A673 (cell line): ENCODE measurements around the gene SLC25A39. TPM values are rescaled to one million over a fixed set of nuclear protein-coding genes. Genes with fewer than 3 reads are reported as not detected.
A peak's percentile ranks its signal among the peaks of the same experiment; 100 is the strongest.
"Not testable (repeated sequence)": the region's sequence is repeated elsewhere in the genome, so short reads cannot be mapped to it uniquely, and the experiment has no call there.

ENCODE experiments used
- Bru-seq: library from RNA; stranded (reverse); fragments of 400-500 nt; gene quantifications from one replicate; lab custom pipeline; 2021; lab: Mats Ljungman, UMichigan
- BruChase-seq, 2 experiments: library from RNA; stranded (reverse); fragments of 400-500 nt; gene quantifications; one replicate each; lab custom pipeline; 2021; lab: Mats Ljungman, UMichigan
- BruUV-seq: library from RNA; stranded (reverse); fragments of 400-500 nt; replicated peaks from 2 replicates; lab custom pipeline; 2021; lab: Mats Ljungman, UMichigan
- CTCF ChIA-PET: fragments of 300-600 bp; sonication (Branson Sonifier 250); formaldehyde crosslinking; loops from one replicate; lab custom pipeline; 2022; ENCODE audit warnings: antibody characterized with exemption; lab: Charles Lee
- POLR2A ChIA-PET: fragments of 300-600 bp; sonication (Branson Sonifier 250); formaldehyde crosslinking; loops from one replicate; lab custom pipeline; 2022; ENCODE audit warnings: antibody characterized with exemption; ENCODE audit not compliant: low non-redundant PET; lab: Charles Lee
- DNase-seq: peaks from one replicate; pipeline ENCODE4 v3.0.0-alpha.2; 2015; ENCODE audit warnings: low spot score
- H3K27ac ChIP-seq: fragments of 200-600 bp; sonication (generic); 2 replicates; pipeline ENCODE4 v1.5.1; 2016; ENCODE audit warnings: mixed run types, low read depth, mild to moderate bottlenecking, mixed read lengths, antibody characterized with exemption, low read length; ENCODE audit not compliant: poor library complexity, severe bottlenecking
- H3K27me3 ChIP-seq: fragments of 200-600 bp; sonication (generic); replicated peaks from 2 replicates; pipeline ENCODE4 v1.6.1; 2017; ENCODE audit warnings: mixed run types, low read depth, mild to moderate bottlenecking, mixed read lengths, antibody characterized with exemption, low read length; ENCODE audit not compliant: insufficient read depth, poor library complexity
- H3K36me3 ChIP-seq: fragments of 200-600 bp; sonication (generic); 2 replicates; pipeline ENCODE4 v1.6.1; 2016; ENCODE audit warnings: mixed run types, mild to moderate bottlenecking, mixed read lengths, antibody characterized with exemption, low read length; ENCODE audit not compliant: insufficient read depth, poor library complexity, severe bottlenecking
- H3K4me1 ChIP-seq: fragments of 200-600 bp; sonication (generic); 2 replicates; pipeline ENCODE4 v1.6.1; 2017; ENCODE audit warnings: mixed run types, mild to moderate bottlenecking, mixed read lengths, antibody characterized with exemption, low read length; ENCODE audit not compliant: insufficient read depth, poor library complexity, severe bottlenecking
- H3K4me3 ChIP-seq: fragments of 200-600 bp; sonication (generic); 2 replicates; pipeline ENCODE4 v1.5.1; 2016; ENCODE audit warnings: low read depth, mixed run types, mild to moderate bottlenecking, mixed read lengths, low read length; ENCODE audit not compliant: poor library complexity, severe bottlenecking
- H3K9me3 ChIP-seq: fragments of 200-600 bp; sonication (generic); 2 replicates; pipeline ENCODE4 v1.6.1; 2016; ENCODE audit warnings: mixed run types, low read depth, mild to moderate bottlenecking, mixed read lengths, antibody characterized with exemption, low read length; ENCODE audit not compliant: poor library complexity, severe bottlenecking
- EZH2 ChIP-seq: fragments of 200-600 bp; sonication (generic); IDR thresholded peaks from 2 replicates; pipeline ENCODE4 v1.6.1; 2017; ENCODE audit warnings: borderline replicate concordance, low read depth, mild to moderate bottlenecking, mixed read lengths, antibody characterized with exemption, low read length; ENCODE audit not compliant: poor library complexity, severe bottlenecking
- intact Hi-C: fragments of 100-400 bp; cut with micrococcal nuclease; formaldehyde crosslinking; loops from one replicate; pipeline ENCODE4 v1.10.0; 2022; ENCODE audit not compliant: unreplicated experiment
- long read RNA-seq: library from polyadenylated mRNA; stranded (forward); transcript quantifications from one replicate; pipeline ENCODE4 v2.0.0, GENCODE V29; 2022
- total RNA-seq: library from RNA; stranded (reverse); gene quantifications from 2 replicates; pipeline ENCODE4 v1.2.3, GENCODE V29; 2021
- TF ChIP-seq, protein P1 (sequence below): fragments of 300-800, 200-600 bp; sonication (generic); conservative IDR thresholded peaks from 2 replicates; pipeline ENCODE4 v1.5.1; 2017; ENCODE audit warnings: low read depth, mild to moderate bottlenecking, antibody characterized with exemption, low read length, moderate library complexity, mixed read lengths

The SLC25A39 gene, protein sequence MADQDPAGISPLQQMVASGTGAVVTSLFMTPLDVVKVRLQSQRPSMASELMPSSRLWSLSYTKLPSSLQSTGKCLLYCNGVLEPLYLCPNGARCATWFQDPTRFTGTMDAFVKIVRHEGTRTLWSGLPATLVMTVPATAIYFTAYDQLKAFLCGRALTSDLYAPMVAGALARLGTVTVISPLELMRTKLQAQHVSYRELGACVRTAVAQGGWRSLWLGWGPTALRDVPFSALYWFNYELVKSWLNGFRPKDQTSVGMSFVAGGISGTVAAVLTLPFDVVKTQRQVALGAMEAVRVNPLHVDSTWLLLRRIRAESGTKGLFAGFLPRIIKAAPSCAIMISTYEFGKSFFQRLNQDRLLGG
- 75.5 and 83.5 TPM in 2 replicates for total RNA-seq
- percentile 51 among the genes with signal in this experiment for Bru-seq, nascent RNA
- percentile 62 among the genes with signal in this experiment for BruChase-seq, experiment 1, labeled RNA remaining after a 2-hour chase
- percentile 69 among the genes with signal in this experiment for BruChase-seq, experiment 2, labeled RNA remaining after a 6-hour chase
- long read RNA-seq, transcript SLC25A39-201 (12 exons, 1,607 nt) = major isoform, 94 of 176 reads
- long read RNA-seq, transcript SLC25A39-202 (12 exons, 1,565 nt) = minor isoform, 32 of 176 reads
- long read RNA-seq, transcript SLC25A39-212 (12 exons, 1,542 nt) = minor isoform, 5 of 176 reads
- long read RNA-seq, partial matches to known transcripts = 7 of 176 reads
- long read RNA-seq, other reads (novel, unspliced or antisense) = 34 of 176 reads

DNA sequence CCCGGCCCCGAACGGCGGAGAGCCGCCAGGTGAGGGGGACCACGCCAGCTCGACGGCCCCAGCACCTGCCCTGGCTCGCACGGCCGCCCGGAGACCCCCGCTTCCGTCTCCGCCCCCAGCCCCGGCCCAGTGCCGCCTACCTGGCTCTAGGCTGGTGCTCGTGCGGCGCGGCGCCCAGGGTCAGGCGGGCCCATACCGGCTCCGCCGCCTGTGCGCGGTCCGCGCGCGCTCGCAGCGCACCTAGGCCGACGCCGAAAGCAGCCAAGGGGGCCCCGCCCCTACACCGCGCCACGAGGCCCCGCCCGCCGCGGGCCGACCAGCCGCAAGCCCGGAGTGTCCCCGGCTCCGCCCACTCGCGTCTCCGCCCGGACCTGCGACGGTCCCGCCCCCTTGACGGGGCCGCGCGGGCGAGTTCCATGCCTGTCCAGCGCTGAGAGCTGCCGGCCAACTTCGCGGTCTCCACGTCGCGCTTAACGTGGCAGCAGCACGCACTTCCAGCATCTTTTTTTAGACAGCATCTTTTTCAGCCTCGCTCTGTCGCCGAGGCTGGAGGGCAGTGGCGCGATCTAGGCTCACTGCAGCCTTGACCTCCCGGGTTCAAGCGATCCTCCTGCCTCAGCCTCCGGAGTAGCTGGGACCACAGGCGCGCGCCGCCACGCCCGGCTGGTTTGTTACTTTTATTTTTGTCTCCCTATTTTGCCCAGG lies at the start of gene SLC25A39:
TSS of gene SLC25A39 (minus strand) at position 253 of the 705 bp plus-strand sequence. CDS start 1,261 bp downstream, outside the sequence.
- H3K9me3 ChIP-seq = no peaks in the 10 kb centered on the region
- CTCF ChIA-PET = no interaction called here
- BruUV-seq = no TSS peak
- peak within 1 kb of the TSS; percentile 75 for H3K27ac ChIP-seq
- no peaks in the 10 kb centered on the region for H3K27me3 ChIP-seq
- intact Hi-C loops = loop anchor here (5.0 kb wide), 1 partner anchor 102 kb away; no protein-coding TSS in a partner anchor
- no peaks in the 10 kb centered on the region for H3K4me1 ChIP-seq
- H3K4me3 ChIP-seq = peak within 1 kb of the TSS; percentile 67
- POLR2A ChIA-PET = no interaction called here
- DNase-seq = peak; percentile 85
- TF ChIP-seq, protein P1, sequence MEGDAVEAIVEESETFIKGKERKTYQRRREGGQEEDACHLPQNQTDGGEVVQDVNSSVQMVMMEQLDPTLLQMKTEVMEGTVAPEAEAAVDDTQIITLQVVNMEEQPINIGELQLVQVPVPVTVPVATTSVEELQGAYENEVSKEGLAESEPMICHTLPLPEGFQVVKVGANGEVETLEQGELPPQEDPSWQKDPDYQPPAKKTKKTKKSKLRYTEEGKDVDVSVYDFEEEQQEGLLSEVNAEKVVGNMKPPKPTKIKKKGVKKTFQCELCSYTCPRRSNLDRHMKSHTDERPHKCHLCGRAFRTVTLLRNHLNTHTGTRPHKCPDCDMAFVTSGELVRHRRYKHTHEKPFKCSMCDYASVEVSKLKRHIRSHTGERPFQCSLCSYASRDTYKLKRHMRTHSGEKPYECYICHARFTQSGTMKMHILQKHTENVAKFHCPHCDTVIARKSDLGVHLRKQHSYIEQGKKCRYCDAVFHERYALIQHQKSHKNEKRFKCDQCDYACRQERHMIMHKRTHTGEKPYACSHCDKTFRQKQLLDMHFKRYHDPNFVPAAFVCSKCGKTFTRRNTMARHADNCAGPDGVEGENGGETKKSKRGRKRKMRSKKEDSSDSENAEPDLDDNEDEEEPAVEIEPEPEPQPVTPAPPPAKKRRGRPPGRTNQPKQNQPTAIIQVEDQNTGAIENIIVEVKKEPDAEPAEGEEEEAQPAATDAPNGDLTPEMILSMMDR = no peak
- TF ChIP-seq EZH2 = no peak
- no peaks in the 10 kb centered on the region for H3K36me3 ChIP-seq

- no peak overlapping the region for H3K27ac ChIP-seq
- POLR2A ChIA-PET = no interaction called here
- no peak for DNase-seq
- BruUV-seq = no TSS peak
- intact Hi-C loops = no loop called here
- CTCF ChIA-PET = no interaction called here
- no peaks in the 10 kb centered on the region for H3K27me3 ChIP-seq
- no peaks in the 10 kb centered on the region for H3K36me3 ChIP-seq
- no peak overlapping the region for H3K4me3 ChIP-seq
- H3K9me3 ChIP-seq = no peaks in the 10 kb centered on the region
- TF ChIP-seq EZH2 = no peak
- TF ChIP-seq, protein P1 = no peak
- H3K4me1 ChIP-seq = no peaks in the 10 kb centered on the region
These were observed 47.4 kb upstream of the SLC25A39 start for GRCh38 chr17:44372036-44372435.

DNA sequence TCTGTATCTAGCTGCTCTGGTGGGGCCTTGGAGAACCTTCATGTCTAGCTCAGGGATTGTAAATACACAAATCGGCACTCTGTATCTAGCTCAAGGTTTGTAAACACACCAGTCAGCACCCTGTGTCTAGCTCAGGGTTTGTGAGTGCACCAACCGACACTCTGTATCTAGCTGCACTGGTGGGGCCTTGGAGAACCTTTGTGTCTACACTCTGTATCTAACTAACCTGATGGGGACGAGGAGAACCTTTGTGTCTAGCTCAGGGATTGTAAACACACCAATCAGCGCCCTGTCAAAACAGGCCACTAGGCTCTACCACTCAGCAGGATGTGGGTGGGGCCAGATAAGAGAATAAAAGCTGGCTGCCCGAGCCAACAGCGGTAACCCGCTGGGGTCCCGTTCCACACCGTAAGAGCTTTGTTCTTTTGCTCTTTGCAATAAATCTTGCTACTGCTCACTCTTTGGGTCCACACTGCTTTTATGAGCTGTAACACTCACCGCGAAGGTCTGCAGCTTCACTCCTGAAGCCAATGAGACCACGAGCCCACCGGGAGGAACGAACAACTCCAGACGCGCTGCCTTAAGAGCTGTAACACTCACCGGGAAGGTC lies 44.9 kb upstream of the SLC25A39 start:
- CTCF ChIA-PET, POLR2A ChIA-PET, H3K27ac ChIP-seq, DNase-seq, H3K9me3 ChIP-seq, H3K4me1 ChIP-seq, H3K36me3 ChIP-seq, BruUV-seq, intact Hi-C loops, H3K4me3 ChIP-seq, H3K27me3 ChIP-seq: not testable (repeated sequence)

DNA sequence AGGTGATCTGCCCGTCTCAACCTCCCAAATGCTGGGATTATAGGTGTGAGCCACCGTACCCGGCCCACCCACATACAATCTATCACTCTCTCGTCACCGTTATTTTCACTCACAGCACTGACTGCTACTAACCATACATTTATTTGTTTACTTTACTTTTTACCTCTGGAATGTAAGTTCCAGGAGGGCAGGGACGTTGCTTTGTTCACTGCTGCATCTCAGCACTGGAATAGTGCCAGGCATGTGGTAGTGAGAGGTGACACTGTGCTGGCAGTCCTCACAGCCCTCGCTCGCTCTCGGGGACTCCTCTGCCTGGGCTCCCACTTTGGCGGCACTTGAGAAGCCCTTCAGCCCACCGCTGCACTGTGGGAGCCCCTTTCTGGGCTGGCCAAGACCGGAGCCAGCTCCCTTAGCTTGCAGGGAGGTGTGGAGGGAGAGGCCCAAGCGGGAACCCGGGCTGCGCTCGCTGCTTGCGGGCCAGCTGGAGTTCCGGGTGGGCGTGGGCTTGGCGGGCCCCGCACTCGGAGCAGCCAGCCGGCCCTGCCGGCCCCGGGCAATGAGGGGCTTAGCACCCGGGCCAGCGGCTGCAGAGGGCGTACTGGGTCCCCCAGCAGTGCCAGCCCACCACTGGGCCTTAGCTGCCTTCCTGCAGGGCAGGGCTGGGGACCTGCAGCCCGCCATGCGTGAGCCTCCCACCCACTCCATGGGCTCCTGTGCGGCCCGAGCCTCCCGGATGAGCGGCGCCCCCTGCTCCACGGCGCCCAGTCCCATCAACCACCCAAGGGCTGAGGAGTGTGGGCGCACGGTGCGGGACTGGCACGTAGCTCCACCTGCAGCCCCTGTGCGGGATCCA lies 44.0 kb upstream of the SLC25A39 start:
- BruUV-seq, CTCF ChIA-PET, DNase-seq, H3K9me3 ChIP-seq, H3K4me3 ChIP-seq, H3K36me3 ChIP-seq, H3K27ac ChIP-seq, H3K4me1 ChIP-seq, intact Hi-C loops, POLR2A ChIA-PET, H3K27me3 ChIP-seq: not testable (repeated sequence)
